ENCODE data around the gene CNTRL.
"Not testable (repeated sequence)": the region's sequence is repeated elsewhere in the genome, so short reads cannot be mapped to it uniquely, and the experiment has no call there.

The CNTRL gene

DNA sequence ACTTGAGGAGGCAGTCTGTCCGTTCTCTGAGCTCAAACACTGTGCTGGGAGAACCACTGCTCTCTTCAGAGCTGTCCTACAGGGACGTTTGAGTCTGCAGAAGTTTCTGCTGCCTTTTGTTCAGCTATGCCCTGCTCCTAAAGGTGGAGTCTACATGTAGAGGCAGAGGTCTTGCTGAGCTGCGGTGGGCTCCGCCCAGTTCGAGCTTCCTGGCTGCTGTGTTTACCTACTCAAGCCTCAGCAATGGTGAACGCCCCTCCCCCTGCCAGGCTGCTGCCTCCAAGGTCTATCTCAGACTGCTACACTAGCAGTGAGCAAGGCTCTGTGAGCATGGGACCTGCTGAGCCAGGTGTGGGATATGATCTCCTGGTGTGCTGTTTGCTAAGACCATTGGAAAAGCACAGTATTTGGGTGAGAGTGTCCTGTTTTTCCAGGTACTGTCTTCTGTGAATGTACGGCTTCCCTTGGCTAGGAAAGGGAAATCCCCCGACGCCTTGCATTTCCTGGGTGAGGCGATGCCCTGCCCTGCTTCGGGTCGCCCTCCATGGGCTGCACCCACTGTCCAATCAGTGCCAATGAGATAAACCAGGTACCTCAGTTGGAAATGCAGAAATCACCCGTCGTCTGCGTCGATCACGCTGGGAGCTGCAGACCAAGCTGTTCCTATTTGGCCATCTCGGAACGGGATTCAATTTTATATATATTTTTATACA is 58.5 kb downstream of the CNTRL start:
- no peak for DNase-seq (ENCODE audit: low spot score)

GRCh38 chr9:121135642-121136041 is 60.9 kb downstream of the CNTRL start:
- no peak for DNase-seq (ENCODE audit: low spot score)

- DNase-seq (ENCODE audit: low spot score): no peak
Measured at GRCh38 chr9:121138561-121138960, 63.8 kb downstream of the CNTRL start.

GRCh38 chr9:121138973-121139372 is 64.2 kb downstream of the CNTRL start:
- DNase-seq (ENCODE audit: low spot score): no peak

DNA sequence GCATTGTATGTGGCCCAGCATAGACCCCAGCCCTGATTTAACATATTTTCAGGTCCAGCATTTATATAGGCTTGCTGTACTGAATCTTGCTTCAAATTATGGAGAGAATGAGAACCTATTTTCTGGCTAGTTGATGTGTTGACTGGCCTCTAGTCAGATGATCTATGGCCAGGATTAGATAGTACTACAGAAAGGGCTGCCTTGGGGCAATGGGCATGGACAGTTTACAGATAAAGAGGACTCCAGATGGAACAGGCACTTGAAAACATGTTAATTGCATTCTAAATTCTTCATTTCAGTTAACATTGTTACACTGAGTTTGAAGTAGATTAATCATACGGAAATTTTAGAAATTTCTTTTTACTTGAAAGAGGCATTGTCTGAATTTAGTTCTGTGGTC is 65.4 kb downstream of the CNTRL start:
- DNase-seq (ENCODE audit: low spot score): no peak

DNA sequence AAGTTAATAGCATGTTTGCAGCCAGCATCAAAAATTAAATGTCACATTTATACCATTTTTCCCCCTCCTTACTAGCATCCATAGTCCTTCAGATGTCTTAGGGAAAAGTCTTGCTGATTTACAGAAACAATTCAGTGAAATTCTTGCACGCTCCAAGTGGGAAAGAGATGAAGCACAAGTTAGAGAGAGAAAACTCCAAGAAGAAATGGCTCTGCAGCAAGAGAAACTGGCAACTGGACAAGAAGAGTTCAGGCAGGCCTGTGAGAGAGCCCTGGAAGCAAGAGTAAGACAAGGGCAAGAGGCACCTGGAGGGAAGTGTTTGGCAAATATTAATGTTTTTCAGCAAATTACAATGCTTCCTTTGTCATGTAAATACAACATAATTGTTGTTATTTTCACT is 66.6 kb downstream of the CNTRL start:
- no peak for DNase-seq (ENCODE audit: low spot score)

- DNase-seq (ENCODE audit: low spot score): no peak
Measured at GRCh38 chr9:121141706-121142105, 67.0 kb downstream of the CNTRL start.

- DNase-seq (ENCODE audit: low spot score): no peak
Measured at GRCh38 chr9:121143771-121144170, 69.0 kb downstream of the CNTRL start.

DNA sequence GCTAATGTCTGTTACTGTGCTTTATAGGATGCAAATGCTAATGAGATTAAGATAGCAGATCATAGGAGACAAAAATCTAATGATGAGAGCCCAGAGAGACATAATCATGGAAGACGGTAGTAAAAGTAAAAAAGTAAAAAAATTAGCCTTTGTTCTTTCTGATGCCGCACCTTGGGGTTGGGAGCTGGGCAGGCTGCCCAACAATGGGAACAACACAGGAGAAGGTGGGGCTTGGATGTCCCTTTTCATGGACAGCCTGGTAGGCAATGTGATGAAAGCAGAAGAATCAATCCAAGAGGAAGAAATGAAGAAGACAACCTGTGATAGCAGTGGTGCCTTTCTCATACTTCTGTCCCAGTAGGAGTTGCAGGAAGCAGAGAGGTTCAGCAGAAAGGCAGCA is 69.7 kb downstream of the CNTRL start:
- DNase-seq (ENCODE audit: low spot score): no peak

DNA sequence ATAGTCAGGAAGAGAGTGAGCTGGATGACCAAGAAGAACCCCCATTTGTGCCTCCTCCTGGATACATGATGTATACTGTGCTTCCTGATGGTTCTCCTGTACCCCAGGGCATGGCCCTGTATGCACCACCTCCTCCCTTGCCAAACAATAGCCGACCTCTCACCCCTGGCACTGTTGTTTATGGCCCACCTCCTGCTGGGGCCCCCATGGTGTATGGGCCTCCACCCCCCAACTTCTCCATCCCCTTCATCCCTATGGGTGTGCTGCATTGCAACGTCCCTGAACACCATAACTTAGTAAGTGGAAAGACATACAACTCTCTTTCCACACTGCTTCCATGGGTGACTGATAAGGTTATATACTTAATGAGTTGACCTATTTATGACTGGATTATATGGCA is 75.4 kb downstream of the CNTRL start:
- DNase-seq (ENCODE audit: low spot score): no peak

- no peak for DNase-seq (ENCODE audit: low spot score)
Measured at GRCh38 chr9:121153642-121154041, 78.9 kb downstream of the CNTRL start.

DNA sequence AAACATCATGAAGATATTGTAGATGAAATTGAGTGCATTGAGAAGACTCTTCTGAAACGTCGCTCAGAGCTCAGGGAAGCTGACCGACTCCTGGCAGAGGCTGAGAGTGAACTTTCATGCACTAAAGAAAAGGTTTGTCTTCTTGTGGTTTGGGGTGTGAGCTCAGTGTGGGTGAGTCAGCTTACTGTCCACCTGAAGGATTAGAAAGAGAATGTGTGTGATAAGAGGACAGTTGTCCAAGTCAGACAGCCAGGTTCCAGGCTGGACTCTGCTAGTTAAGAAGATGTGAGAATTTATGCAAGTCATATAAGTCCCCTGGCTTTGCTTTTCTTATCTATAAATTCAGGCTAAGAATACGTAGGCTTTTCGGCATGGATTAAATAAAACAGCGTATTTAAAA is 80.0 kb downstream of the CNTRL start:
- no peak for DNase-seq (ENCODE audit: low spot score)

DNA sequence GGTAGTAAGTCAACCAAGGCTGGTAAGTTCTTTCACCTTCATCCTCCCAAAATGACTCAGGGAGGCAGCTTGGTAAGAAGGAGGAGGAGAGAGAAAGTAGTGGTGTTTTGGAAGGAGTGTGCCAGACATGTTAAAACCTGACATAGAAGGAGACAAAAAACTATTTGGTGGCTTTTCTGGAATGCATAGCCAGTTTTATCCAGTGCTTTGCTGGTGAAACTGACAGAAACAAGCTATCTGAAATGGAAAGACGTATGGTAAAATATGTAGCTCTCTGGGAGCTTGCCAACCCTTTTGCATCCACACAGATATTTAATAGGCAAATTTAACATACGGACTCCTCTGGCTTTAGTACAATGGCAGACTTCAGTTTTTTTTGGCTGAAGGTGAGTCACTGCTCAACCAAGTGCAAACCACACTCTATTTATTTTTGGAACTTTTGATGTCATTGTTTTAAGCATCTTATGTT is 81.5 kb downstream of the CNTRL start:
- no peak for DNase-seq (ENCODE audit: low spot score)

GRCh38 chr9:121157939-121158338 is 83.2 kb downstream of the CNTRL start:
- DNase-seq (ENCODE audit: low spot score): no peak

DNA sequence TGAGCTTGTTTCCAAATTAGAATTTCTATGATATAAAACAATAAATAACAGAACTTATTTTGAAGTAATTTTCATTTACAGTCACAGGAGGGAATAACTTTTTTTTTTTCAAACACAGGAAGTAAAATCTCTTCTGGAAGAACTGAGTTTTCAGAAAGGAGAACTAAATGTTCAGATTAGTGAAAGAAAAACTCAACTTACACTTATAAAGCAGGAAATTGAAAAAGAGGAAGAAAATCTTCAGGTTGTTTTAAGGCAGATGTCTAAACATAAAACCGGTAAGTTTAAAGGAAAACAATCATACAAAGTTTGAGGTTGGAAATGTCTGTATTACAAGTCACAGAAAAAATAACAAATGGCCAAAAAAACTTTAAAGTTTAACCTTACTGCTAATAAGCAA is 85.3 kb downstream of the CNTRL start:
- DNase-seq (ENCODE audit: low spot score): peak; percentile 19

DNA sequence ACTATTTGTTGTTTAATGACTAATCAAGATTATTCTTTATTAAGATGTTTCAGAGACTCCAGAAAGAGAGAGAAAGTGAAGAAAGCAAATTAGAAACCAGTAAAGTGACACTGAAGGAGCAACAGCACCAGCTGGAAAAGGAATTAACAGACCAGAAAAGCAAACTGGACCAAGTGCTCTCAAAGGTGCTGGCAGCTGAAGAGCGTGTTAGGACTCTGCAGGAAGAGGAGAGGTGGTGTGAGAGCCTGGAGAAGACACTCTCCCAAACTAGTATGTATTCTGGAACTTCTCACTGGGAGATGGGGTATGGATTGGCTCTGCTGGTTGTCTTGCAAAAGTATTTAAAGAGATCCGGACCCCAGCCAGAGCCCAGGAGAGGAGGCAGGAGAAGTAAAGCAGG is 93.3 kb downstream of the CNTRL start:
- DNase-seq (ENCODE audit: low spot score): no peak

DNA sequence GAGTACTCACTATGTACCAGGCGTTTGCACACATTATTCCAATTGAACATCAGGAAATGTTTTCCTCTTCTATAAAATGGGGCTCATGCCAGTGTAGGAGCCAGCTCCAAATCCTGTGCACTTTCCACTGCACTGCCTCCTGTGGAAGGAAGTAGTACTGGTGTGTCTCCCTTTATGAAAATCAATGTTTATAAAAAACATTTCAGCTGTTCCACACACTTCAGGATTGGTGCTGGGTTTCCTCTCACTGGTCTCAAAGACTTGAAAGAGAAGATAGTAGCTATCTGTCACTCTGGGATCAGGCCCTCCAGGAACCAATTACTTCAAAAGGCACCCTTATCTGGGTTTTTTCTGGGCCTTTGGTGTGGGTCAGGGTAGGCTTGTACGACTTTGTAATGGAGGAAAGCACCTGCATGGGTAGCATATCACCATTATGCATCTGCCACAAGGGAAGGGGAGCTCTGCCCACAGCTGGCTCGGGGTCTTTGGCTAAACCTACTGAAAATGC is 94.4 kb downstream of the CNTRL start:
- DNase-seq (ENCODE audit: low spot score): no peak

DNA sequence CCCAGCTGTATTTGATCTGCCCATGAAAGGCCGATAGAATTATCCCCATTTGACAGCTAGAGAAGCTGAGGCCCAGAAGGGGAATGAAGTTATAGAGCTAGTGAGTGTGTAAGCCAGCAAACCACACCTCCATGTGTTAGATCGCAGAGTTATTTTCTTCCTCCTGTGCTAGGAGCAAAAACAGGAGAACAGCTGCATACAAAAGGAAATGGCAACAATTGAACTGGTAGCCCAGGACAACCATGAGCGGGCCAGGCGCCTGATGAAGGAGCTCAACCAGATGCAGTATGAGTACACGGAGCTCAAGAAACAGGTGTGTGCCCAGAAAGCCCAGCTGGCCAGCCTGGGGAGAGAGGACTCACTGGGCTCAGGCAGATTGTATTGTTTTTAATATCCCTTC is 96.5 kb downstream of the CNTRL start:
- DNase-seq (ENCODE audit: low spot score): no peak

- DNase-seq (ENCODE audit: low spot score): no peak
Measured at GRCh38 chr9:121172726-121173487, 98.2 kb downstream of the CNTRL start.

GRCh38 chr9:121173501-121173900 is 98.7 kb downstream of the CNTRL start:
- no peak for DNase-seq (ENCODE audit: low spot score)

DNA sequence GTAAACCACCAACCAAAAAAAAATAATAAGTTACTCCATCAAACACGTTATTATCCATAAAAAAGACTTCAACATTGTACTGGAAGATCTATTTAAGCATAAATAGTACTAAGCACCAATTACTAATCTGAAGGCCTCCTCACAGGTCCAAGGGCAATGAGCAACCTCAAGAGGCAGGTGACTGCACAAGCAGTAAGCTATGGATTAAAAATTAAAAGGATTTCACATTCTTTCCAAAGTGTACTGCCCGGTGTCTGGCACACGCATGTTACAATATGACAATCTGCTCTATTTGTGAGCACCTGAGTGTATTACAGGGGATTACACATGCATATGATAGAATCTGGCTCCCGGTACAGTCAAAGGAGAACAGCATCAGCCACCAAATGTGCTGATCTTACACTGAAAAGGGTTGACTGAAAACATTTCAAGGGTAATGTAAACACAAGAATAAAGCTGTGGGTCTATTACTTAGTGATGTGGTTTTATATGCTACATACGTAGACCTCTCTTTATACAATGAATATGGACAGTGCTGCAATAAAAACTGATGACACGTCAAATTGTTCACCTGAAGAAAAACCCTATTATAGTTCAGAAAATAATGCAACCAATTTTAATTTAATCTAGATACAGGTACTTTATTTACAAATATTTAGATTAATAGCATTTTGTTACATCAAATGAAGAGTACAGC is 104.1 kb downstream of the CNTRL start:
- no peak for DNase-seq (ENCODE audit: low spot score)

DNA sequence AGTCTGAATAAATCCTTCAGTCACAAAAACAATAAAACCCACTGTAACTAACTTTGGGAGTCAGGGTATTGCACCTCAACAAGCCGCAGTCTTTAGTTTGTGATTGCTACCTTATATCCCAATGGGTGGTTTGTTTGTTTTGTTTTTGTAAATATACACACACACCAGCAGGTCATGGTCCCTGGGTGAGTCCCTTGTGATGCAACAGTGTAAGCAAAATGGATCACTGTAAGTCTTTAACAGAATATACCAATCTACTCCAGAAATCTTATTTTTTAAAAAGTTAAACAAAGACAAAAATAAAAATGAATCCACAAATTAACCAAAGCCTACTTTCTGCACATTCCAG is 104.6 kb downstream of the CNTRL start:
- not testable (repeated sequence) for DNase-seq (ENCODE audit: low spot score)
